HG02981 (cell line): ENCODE data around the gene C1QTNF6.

Experiments
- ATAC-seq: cut with Tn5 transposase; IDR thresholded peaks from one replicate; pipeline ENCODE4 v1.9.1; 2021; ENCODE audit warnings: mild to moderate bottlenecking, moderate library complexity; ENCODE audit not compliant: unreplicated experiment

Gene C1QTNF6

DNA sequence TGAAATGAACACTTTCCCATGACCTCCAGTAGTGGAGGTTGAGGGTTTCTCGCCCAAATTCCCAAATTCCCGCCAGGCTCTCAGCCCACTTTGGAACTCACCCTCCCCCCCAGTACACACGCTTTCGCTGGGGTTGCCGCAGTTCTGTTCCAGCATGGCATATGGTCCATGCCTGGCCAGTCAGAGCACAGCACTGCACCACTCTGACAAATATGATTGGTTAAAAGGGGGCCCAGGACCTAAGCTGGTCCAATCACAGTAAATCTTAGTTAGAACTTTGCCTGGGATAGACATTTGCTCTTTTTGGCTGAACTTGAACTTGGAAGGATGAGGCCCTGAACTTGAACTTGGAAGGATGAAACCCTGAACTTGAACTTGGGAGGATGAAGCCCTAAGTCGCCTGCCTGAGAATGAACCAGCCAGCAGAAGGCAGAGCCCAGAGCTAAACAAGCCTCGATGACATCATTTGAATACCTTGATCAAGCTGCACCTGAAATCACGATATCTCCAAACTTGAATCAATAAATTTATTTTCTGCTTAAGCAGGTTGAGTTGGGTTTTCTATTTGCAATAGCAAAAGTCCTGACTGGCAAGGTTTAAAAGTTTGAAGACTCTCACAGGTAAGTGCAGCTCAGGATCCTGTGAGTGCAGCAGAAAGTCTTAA is 36.8 kb upstream of the C1QTNF6 start:
- ATAC-seq: no peak

GRCh38 chr22:37223965-37224551 is 36.0 kb upstream of the C1QTNF6 start:
- no peak for ATAC-seq

DNA sequence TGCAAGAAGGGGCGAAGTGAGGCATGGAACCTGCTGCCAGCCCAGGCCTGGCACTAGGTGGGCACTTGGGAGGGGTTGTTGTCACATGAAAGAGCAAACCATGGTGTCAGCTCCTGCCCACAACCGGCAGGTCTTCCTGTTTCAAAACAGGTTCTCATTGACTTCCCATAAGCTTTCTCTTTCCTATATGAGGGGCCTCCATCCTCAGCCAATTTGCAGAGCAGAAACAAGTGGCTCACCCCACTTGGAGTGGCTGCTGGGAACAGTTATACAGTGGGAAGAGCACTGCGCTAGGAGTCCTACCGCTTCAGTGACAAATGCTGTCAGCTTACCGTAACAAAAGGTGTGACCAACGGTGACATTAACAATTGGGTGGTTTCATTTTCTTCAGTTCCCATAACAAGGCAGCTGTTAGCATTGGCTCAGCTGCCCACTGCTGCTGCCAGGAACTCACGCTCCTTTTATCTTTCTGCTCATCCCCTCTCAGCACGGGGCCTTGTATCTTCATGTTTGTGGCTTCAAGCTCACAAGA is 34.5 kb upstream of the C1QTNF6 start:
- ATAC-seq: no peak

DNA sequence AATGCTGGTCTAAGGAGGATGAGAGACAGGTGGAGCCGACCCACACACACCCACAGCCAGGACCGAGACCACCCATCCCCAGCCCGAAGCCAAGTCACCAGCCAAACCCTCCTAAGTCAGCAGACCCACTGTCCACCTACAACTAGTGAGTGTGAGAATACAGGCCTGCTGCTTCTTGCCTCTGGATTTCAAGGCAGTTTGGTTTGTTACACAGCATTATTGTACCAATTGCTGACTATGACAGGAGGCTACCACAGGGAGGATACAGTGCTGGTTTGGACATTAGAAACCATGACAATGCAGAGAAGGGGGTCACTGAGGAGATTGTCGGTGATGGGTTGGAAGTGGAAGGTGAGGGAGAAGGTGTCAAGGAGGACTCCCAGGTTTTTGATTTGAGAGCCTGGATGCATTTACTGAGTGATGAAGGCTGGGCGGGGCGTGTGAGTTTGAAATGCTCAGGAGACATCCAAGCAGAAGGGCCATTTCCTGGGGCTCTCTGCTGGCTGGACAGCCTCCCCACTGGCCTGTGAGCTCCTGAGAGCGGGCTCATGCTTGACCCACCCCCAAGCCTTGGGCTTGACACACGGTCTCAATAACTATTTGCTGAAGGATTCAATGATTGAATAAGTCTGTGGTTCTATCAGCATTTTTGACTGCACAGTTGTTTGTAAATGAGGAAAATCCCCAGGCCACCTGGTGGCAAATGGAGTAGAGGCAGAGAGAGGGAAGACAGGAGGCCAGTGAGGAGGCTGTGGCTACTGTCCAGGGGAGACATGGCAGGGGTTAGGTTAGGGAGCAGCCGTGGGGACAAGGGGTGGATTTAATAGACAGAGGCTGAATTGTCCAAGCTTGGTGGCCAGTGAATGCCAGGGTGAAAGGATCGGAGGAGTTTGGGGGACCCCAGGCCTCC is 33.6 kb upstream of the C1QTNF6 start:
- no peak for ATAC-seq

DNA sequence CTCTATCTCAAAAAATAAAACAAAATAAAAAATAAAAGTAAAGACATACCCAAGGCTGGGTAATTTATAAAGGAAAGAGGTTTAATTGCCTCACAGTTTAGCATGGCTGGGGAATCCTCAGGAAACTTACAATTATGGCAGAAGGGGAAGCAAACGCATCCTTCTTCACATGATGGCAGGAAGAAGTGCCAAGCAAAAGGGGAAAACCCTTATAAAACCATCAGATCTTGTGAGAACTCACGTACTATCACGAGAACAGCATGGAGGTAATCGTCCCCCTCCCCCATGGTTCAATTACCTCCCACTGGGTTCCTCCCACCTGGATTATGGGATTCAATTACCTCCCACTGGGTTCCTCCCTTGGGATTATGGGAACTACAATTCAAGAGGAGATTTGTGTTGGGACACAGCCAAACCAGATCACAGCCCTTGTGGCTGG is 32.5 kb upstream of the C1QTNF6 start:
- no peak for ATAC-seq

- ATAC-seq: no peak
Measured at GRCh38 chr22:37219533-37219932, 31.5 kb upstream of the C1QTNF6 start.

DNA sequence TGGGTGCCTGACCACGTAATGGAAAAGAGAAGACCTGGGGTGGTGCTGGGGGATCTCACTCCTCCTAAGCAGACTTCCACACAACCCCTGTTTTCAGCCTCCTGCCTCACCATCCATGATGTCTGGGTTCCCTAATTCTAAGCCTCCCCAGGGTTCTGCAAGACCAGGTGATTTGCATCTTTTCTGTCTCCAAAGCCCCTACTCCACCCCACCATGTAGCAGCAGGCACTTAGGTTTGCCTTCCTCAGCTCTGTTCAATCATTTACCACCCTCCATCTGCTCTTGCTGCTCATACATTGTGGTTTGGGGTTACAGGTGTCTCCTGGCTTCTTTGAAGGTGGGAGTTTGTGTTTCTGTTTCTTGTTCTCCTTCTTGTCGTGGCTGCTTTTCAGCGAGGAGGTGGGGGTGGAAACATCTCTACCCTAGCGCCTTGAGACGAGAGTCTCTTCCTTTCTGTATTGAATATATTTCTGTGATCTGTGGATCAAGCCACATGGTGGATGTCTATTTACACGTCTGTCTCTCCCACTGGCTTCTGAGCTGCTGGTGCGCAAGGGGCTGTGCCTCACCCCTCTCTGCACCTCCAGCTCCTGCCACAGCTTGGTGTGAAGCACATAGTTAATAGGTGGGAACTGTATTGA is 30.8 kb upstream of the C1QTNF6 start:
- ATAC-seq: peak; percentile 75

DNA sequence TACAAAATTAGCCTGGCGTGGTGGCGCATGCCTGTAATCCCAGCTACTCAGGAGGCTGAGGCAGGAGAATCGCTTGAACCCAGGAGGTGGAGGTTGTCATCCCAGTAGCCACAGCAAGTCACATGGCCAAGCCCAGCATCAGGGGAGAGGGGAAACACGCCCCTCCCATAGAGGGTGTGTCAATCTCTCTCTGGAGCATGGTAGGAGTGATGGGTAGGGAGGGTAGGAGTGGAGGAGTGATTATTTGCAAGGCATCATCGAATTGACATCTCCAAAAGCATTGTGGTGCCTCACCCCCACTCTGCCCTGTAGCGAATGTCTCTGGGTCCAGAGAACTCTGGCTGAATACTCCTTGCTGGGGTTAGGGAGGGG is 30.3 kb upstream of the C1QTNF6 start:
- ATAC-seq: peak; percentile 25

DNA sequence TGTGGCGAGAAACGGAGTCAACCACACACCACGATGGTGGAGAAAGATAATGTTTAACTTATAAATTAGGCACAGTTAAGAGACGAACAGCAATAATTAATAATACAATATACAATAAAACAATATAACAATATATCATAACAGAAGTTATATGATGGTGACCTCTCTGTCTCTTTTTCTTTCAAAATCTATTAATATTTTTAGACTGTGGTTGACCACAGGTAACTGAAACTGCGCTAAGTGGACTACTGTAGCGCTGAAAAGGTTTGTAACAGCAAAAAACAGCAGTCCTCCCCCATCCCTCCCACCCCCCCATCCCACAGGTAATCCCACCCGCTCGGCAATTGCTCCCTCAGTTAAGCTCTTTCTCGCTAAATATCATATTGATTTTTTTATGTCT is 27.8 kb upstream of the C1QTNF6 start:
- no peak for ATAC-seq

DNA sequence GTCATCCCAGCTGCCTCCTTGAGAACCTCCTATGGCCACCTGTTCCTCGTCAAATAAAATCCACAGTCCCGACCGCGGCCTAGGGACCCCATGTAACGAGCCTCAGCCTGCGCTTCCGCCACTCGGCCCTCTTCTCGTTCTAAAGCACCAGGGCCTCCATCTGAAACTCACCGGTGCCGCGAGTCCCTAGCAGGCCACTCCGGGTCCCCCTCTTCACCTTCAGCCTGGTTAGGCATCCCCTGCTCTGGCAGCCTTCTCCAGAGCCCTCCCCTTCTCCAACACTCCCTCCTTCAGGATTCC is 26.6 kb upstream of the C1QTNF6 start:
- ATAC-seq: no peak

GRCh38 chr22:37213941-37214730 is 26.1 kb upstream of the C1QTNF6 start:
- ATAC-seq: no peak

DNA sequence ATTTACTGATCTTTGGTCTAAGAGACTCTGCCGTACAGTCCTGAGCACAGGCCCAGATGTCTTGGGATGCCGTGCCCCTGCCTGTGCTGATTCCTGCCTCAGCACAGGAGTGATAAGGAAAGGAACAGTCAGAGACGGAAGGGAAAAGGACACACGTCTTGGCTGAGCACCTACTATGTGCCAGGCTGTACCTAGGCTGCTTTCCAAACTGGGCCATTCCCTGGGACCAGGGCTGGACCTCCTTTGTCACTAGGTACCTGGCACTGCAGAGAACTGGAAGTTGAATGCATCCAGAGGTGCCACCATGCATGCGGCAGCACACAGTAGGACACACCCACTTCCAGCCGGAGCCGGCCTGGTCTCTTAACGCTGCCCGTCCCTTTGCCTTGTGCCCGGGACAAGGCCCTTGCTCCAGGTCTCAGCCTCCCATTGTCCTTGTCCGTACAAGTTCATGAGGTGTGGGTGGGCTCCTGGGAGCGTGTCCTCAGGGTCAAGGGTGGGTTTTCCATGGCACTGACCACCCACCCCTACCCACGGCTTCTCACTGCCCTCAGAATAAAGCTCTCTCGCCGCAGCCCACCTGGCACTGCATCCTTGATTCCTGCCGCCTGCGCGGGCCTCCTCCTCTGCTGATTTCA is 25.3 kb upstream of the C1QTNF6 start:
- no peak for ATAC-seq

DNA sequence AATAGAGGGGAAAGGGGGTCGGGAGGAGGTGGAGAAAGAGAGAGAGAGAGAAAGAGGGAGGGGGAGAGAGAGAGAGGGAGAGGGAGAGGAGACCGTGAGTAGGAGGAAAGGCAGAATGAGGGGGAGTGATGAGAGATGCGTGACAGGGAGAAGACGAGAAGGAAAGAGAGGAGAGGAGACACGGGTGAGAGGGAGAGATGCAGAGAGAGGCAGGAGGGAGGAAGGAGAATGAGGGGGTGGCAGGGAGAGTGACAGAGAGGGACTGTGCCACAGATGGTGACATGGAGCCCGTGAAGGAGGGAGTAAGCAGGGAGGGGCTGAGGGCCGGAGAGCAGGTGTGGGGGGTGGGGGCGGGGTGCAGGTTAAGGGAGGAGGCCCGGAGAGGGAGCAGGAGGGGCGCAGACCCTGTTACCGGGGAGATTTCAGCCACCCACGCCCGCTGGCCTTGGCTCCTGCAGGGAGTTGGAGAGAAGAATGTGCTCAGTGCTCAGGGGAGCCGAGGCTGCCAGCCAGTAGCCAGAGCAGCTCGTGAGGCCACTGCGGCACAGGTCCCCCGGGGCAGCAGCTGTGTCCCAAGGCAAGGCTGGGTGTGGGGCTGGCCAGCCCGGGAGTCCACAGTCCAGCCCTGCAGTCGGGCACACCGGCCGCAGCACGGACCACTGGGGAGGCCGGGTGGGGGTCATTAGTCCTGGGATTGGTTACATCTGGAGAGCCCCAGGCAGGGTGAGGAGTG is 24.3 kb upstream of the C1QTNF6 start, which contains the start of gene SSTR3:
Gene SSTR3, minus strand, starts transcription at position 304 of the 733 bp plus-strand sequence. CDS start 4,674 bp downstream, outside the sequence.
- no peak for ATAC-seq

GRCh38 chr22:37211866-37212173 is 23.8 kb upstream of the C1QTNF6 start:
- ATAC-seq: no peak

- ATAC-seq: no peak
Measured at GRCh38 chr22:37211075-37211865, 23.2 kb upstream of the C1QTNF6 start.

DNA sequence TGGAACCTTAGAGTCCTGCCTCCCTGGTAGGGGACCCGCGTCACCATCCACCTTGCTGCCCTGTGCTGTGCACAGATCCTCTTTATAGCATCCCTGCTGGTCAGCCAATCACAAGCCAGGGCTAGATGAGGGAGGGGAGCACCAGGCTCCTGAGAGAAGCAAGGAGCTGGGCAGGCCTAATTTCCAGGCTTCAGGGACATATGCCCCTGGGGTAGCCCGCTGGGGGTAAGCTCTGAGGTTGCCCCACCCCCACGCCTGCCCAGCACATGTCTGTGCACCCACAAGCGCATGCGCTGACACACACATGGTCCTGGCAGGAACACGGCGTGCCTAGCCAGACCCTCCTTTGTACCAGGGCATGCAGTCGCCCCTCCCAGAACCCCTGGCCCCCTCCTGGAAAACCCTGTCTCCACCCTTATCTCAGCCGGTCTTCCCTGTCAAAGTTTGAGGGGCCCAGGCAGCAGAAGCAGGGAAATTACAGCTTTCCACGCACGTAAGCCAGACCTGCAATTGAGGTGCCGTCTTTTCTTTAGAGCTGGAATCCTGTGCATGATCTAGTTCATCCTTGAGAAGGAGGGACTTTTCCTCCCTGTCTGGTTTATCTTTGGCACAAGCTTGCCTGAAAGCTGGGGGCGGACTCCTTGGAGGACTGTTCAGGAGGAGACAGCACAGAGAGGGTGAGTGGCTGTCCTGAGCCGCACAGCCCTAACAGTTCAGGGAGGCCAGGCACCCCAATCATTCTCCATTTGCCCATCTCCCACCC is 22.2 kb upstream of the C1QTNF6 start:
- ATAC-seq: no peak

GRCh38 chr22:37209140-37209845 is 21.2 kb upstream of the C1QTNF6 start:
- no peak for ATAC-seq
